ENCODE results near the gene LMF1.
A peak's percentile ranks its signal among the peaks of the same experiment; 100 is the strongest.

The LMF1 gene

DNA sequence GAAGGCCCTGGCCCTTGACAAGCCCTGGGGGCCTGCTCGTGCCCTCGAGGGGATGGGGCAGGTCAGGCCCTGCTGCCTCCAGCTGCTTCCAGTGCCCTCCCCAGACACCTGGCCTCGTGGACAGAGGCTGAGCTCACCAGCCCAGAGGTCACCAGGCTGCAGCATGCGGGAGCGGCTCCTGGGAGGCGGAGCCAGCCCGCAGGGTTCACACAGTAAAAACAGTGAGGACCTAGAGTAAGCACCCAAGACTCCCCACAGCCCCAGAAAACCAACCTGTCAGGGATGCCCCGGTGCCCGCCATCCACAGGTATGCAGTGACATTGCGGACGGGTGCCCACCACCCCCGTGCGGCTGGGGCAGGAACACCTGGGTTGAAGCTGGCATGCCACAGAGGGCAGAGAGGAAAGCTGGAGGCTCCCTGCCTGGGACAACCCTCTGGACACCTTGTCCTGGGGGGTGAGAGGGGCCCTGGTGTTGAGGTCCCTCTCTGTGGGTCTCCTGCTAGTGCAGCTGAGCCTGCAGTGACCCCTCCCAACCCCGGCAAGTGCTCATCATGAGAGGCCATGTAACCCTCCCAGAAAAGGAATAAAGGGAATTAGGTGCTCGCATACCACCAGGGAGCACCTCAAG, 62.1 kb downstream of the LMF1 start:
- no peak for DNase-seq

GRCh38 chr16:907842-908241, 62.9 kb downstream of the LMF1 start:
- peak; percentile 39 for DNase-seq

- DNase-seq: no peak
Observed at GRCh38 chr16:907361-907760, 63.4 kb downstream of the LMF1 start.

- DNase-seq: no peak
Observed at GRCh38 chr16:906296-906695, 64.5 kb downstream of the LMF1 start.

DNA sequence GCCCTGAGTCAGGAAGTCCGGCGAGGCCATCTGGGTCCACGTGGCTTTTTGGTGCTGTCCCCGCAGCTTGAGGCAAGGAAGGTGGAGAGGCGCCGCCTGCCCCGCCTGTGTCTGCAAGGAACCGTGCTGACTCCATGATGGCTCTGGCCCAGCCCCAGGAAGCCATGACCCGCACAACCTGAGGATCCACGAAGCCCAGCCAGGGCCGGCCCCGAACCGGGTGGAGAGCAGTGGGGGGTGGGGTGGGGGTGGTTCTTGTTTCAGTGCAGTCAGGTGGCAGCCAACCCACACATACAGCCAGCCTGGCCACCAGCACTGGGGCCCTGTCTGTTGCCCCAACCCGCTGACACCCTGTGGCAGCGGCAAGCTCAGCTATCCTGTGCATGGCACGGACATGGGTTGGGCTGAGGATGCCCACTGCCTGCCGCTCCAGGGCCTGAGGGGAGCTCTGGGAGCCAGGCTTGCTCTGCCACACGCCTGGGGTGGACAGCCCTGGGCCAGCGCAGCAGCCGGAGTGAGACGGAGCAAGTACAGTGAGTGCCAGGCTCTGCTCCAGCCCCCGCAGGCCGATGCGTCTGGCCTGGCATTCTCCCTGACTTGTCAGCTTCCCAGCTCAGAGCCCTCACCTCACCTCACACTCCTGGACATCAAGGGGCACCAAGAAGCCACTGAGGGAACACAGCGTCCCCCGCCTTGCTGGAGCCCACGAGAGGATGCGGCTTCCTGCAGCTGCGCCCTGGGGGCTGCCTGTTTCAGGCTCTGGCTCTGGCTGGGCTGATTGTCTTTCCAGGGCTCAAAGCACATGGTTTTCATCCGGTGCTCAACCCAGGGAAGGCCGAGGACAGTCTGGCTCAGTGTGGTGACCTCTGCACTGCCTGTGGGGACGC, 68.8 kb downstream of the LMF1 start:
- no peak for DNase-seq

DNA sequence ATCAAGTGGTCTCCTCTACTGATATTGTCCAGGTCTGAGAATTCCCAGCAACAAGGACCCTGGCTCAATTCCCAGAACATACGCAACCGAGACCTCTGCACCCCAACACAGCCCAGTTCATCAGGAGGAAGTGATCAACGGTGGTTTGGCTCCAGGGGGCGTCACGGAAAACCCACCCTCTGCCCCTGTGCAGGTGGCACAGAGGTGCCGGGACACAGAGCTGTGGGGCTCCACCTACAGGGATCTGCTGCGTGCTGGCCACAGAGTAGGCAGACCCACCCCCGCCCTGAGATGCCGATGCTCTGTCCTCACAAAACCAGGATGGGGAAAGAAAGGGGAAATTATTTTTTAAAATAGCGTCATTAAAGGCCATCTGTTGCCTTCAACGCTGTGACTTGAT, 69.6 kb downstream of the LMF1 start:
- DNase-seq: no peak

DNA sequence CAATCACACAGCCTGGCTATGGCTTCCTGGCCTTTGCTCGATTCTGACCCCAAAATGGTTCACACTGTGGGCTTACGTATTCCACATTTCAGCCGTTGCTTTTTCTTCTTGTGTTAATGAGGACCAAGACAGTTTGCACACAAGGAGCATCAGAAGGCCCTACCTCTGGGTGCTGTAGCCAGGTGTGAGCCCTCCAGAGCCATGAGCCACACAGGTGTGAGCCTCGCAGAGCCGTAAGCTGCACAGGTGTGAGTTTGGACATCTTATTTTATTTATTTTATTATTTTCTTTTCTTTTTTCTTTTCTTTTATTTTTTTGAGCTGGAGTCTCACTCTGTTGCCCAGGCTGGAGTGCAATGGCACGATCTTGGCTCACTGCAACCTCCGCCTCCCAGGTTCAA, 70.6 kb downstream of the LMF1 start:
- no peak for DNase-seq

GRCh38 chr16:899683-900060, 71.1 kb downstream of the LMF1 start:
- DNase-seq: no peak

- no peak for DNase-seq
Observed at GRCh38 chr16:898761-899682, 71.8 kb downstream of the LMF1 start.

- DNase-seq: no peak
Observed at GRCh38 chr16:898216-898615, 72.6 kb downstream of the LMF1 start.

DNA sequence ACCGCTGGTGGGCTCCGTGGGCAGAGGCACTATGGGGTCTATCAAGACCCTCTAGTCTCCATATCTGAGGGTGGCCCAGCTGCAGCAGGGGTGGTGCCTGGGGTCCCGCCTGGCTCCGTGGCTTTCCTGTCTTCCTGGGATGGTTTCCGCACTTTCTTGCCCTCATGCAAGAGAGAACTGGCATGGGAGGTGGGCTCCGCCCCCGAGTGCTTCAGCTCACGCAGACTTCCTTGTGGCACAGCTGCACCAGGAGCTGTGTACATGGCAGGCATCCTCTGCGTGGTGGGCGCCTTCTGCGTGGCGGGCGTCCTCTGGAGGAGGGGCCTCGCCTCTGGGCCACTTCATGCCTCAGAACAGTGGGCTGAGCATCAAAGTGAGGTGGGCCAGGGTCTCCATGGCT, 73.1 kb downstream of the LMF1 start:
- DNase-seq: no peak

DNA sequence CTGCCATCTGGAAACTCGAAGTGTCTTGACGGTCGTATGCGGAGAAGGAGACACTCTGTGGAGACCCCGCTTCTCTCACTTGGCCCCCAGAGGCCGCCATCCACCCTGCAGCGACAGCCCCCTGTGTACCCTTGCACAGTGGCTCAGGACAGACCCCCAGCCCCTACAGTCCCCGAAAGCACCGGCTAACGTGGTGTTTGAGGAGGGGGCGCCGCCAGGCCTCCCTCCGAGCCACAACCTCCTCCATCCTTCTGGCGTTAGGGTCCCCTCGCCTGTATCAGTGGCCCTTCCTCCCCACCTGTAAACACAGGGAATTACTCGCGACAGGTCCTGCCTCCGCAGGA, 73.6 kb downstream of the LMF1 start:
- DNase-seq: no peak

DNA sequence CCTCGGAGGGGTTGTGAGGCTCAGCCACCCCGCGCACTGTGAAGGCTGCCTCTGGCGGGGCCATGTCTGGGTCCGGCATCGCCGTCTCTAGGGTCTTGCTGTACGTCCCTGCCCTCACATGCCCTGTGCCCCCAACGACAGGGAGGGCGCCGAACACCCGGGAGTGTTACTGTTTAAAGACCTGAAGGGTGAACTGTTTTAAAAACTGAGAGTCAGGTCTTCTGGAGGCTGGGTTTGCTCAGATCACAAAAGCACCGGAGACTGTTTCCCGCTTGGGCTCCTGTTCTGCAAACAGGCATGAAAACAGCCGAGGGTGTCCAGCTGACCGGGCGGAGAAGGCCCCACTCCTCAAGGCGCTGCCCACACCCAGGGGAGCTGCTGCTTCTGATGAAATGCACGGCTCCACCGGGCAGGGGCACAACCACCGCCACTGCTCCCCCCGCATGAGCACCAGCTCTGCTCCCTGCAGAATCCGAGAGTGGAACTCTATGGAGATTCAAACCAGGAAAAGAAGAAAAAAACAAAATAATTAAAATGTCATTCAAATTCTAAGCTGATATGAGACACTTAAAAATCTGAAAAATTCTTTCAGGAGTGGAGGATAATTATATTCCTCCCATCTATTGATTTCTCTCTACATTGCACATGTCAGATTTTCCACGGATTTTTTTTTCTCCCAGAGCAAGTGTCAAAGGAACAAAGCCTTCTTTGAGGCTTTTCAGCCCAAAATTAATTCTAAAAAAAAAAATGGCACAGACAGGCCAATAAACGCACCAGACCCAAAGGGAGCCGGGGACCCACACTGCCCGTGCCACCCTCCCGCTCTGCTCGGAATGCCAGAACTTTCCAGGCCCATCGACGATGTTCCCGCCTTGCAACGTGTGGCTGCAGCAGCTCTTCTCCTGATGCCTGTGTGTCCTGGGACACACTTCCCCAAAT, 74.3 kb downstream of the LMF1 start:
- no peak for DNase-seq

- no peak for DNase-seq
Observed at GRCh38 chr16:895371-895770, 75.4 kb downstream of the LMF1 start.

- DNase-seq: no peak
Observed at GRCh38 chr16:894841-895240, 75.9 kb downstream of the LMF1 start.

DNA sequence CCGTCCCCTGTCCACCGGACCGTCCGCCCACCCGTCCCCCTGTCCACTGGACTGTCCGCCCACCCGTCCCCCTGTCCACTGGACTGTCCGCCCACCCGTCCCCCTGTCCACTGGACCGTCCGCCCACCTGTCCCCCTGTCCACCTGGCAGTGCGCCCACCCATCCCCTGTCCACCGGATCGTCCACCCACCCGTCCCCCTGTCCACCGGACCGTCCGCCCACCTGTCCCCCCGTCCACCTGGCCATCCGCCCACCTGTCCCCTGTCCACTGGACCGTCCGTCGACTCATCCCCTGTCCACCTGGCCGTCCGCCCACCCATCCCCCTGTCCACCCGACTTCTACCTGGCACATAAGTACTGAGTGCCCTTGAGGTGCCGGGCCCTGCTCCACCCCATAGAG, 76.6 kb downstream of the LMF1 start:
- DNase-seq: no peak

DNA sequence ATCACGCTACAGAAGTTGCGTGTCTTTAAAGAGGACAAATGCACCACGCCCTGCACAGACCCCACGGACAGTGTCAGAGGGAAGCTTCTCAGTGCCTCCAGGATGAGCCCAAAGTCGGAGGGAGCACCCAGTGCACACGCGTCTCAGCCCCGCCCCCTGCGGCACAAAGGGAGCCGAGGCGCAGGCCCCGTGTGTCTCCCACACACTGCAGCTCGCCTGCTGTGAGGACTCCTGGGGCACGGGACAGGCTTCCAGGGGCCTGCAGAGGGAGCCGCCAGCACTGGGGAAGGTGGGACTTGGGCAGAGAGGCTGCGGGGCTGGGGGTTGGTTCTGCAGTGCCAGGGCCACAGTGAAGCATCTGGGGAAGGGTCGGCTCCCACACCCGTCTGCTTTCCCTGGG, 77.4 kb downstream of the LMF1 start:
- no peak for DNase-seq

DNA sequence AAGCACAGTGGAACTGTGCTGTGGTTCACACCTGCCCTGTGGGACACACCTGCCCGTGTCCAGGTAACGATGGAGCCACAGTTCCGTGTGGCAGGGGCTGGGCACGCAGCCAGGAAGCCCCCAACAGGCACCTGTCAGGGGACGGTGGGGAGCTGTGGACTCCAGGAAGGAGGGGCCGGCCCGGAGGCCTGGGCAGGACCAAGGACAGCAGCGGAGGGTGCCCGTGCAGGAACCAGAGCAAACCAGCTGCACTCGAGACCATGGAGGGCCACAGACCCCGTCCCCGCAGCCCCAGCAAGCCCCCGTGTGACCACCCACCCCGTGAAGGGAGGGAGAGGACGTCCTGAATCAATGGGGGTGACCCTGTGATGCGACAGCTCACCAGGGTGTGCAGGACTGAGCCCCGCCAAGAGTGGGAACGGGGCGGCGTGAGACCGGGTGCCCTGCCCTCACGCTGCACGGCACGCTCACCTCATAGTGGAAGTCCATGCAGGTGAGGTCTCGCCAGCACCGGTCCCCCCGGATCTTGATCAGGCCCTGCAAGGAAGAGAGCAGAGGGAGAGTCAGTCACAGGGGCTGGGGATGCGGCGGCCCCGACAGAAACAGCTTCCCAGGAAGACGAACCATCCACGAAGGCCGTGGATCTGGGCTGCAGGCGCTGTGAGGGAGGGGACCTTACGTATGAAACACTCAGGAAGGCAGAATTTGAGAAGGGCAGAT, 78.1 kb downstream of the LMF1 start:
- DNase-seq: no peak

DNA sequence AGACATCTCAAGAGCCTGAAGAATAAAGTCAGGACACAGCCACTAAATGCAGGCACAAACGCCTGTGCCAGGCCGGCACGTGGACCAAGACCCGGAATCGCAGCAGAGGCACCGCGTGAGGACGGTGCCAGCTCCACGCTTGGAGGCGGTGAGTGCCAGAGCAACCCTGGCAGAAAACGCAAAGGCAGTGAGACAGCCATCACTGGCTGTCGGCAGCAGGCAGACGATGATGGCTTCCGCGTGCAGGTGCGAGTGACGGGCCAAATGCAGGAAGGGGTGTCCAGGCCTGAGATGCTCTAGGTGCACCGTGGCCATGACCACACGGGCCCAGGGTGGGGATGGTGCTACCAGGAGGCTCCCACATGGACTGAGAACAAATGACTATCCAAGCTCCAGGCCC, 78.8 kb downstream of the LMF1 start:
- DNase-seq: no peak

DNA sequence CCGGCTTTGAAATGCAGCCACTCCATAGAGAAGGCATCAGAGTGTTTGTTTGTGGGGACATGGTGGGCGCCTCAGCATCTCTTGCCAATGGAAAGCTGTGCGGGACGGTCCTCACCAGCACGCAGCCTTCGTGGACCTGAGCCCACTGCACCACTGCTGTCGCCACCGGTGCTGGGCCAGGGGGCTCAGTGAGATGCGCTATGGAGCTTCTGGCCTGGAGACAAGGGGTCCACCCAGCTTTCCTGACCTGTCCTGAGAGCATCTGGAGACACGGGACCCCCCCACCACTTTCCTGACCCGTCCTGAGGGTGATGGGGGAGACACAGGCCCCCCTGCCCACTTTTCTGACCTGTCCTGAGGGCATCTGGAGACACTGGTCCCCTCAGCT, 79.4 kb downstream of the LMF1 start:
- no peak for DNase-seq

GRCh38 chr16:890716-891352, 80.0 kb downstream of the LMF1 start:
- no peak for DNase-seq

All from NCI-H146 (cell line).